H9 (cell line): ENCODE measurements around the gene ASF1B. TPM values are rescaled to one million over a fixed set of nuclear protein-coding genes. Genes with fewer than 3 reads are reported as not detected.

Source experiments
- DNase-seq: peaks from one replicate; pipeline ENCODE4 v3.0.0-alpha.2; 2017
- H2AFZ ChIP-seq: one replicate; pipeline ENCODE4 v1.6.1; 2013; ENCODE audit warnings: mild to moderate bottlenecking, low read length, control low read depth, moderate library complexity
- H2AK5ac ChIP-seq: 2 replicates; pipeline ENCODE4 v1.6.1; 2013; ENCODE audit warnings: low read length, control low read depth, mixed read lengths; ENCODE audit not compliant: insufficient read length
- H2BK120ac ChIP-seq: one replicate; pipeline ENCODE4 v1.6.1; 2013; ENCODE audit warnings: low read depth, mild to moderate bottlenecking, low read length, control low read depth, inconsistent platforms; ENCODE audit not compliant: poor library complexity, severe bottlenecking
- H2BK12ac ChIP-seq: 2 replicates; pipeline ENCODE4 v1.6.1; 2013; ENCODE audit warnings: low read length, control low read depth, mixed read lengths, low read depth; ENCODE audit not compliant: insufficient read length
- H2BK15ac ChIP-seq: 2 replicates; pipeline ENCODE4 v1.6.1; 2013; ENCODE audit warnings: low read depth, low read length, control low read depth
- H2BK20ac ChIP-seq: one replicate; pipeline ENCODE4 v1.6.1; 2013; ENCODE audit warnings: low read depth, mild to moderate bottlenecking, low read length, control low read depth, inconsistent platforms; ENCODE audit not compliant: poor library complexity, severe bottlenecking
- H2BK5ac ChIP-seq: 2 replicates; pipeline ENCODE4 v1.6.1; 2013; ENCODE audit warnings: low read length, control low read depth, mixed read lengths; ENCODE audit not compliant: insufficient read length
- H3K14ac ChIP-seq: 2 replicates; pipeline ENCODE4 v1.6.1; 2013; ENCODE audit warnings: low read length, control low read depth; ENCODE audit not compliant: insufficient read depth
- H3K18ac ChIP-seq: 2 replicates; pipeline ENCODE4 v1.6.1; 2013; ENCODE audit warnings: low read depth, mild to moderate bottlenecking, mixed read lengths, low read length, control low read depth; ENCODE audit not compliant: insufficient read length
- H3K23ac ChIP-seq: 2 replicates; pipeline ENCODE4 v1.6.1; 2013; ENCODE audit warnings: low read length, control low read depth, mixed read lengths, low read depth; ENCODE audit not compliant: insufficient read length
- H3K23me2 ChIP-seq: 2 replicates; pipeline ENCODE4 v1.6.1; 2013; ENCODE audit warnings: low read depth, mild to moderate bottlenecking, mixed read lengths, low read length, control low read depth; ENCODE audit not compliant: insufficient read length, poor library complexity, severe bottlenecking
- H3K27ac ChIP-seq: 2 replicates; pipeline ENCODE4 v1.5.1; 2013; ENCODE audit warnings: low read length, control low read depth, mixed read lengths, low read depth; ENCODE audit not compliant: insufficient read length
- H3K27me3 ChIP-seq: 2 replicates; pipeline ENCODE4 v1.6.1; 2013; ENCODE audit warnings: low read length, control low read depth, inconsistent platforms; ENCODE audit not compliant: insufficient read depth
- H3K4ac ChIP-seq: 2 replicates; pipeline ENCODE4 v1.6.1; 2013; ENCODE audit warnings: low read depth, mild to moderate bottlenecking, control low read depth, inconsistent platforms, low read length, moderate library complexity
- H3K4me1 ChIP-seq: 2 replicates; pipeline ENCODE4 v1.6.1; 2013; ENCODE audit warnings: low read length, control low read depth, inconsistent platforms; ENCODE audit not compliant: insufficient read depth
- H3K4me2 ChIP-seq: 2 replicates; pipeline ENCODE4 v1.6.1; 2013; ENCODE audit warnings: low read length, control low read depth, mixed read lengths; ENCODE audit not compliant: insufficient read length, insufficient read depth
- H3K56ac ChIP-seq: 2 replicates; pipeline ENCODE4 v1.6.1; 2013; ENCODE audit warnings: low read depth, mild to moderate bottlenecking, mixed read lengths, low read length, control low read depth; ENCODE audit not compliant: insufficient read length
- H3K79me1 ChIP-seq: 2 replicates; pipeline ENCODE4 v1.6.1; 2013; ENCODE audit warnings: low read depth, mild to moderate bottlenecking, moderate library complexity, low read length, control low read depth, inconsistent platforms; ENCODE audit not compliant: insufficient read depth, poor library complexity, severe bottlenecking
- H3K79me2 ChIP-seq: 2 replicates; pipeline ENCODE4 v1.6.1; 2013; ENCODE audit warnings: low read length, control low read depth, inconsistent platforms; ENCODE audit not compliant: insufficient read depth
- H3K9ac ChIP-seq: 2 replicates; pipeline ENCODE4 v1.6.1; 2013; ENCODE audit warnings: low read length, control low read depth, mixed read lengths; ENCODE audit not compliant: insufficient read length; ENCODE audit errors: extremely low read depth
- H3K9me3 ChIP-seq: one replicate; pipeline ENCODE4 v1.6.1; 2013; ENCODE audit warnings: low read depth, low read length, inconsistent platforms; ENCODE audit not compliant: control insufficient read depth
- H3T11ph ChIP-seq: one replicate; pipeline ENCODE4 v1.6.1; 2013; ENCODE audit warnings: mild to moderate bottlenecking, low read length, control low read depth, inconsistent platforms
- H4K20me1 ChIP-seq: one replicate; pipeline ENCODE4 v1.6.1; 2013; ENCODE audit not compliant: control insufficient read depth, insufficient read length, insufficient read depth
- H4K5ac ChIP-seq: 2 replicates; pipeline ENCODE4 v1.6.1; 2013; ENCODE audit warnings: low read depth, mild to moderate bottlenecking, mixed read lengths, low read length, control low read depth; ENCODE audit not compliant: insufficient read length
- H4K8ac ChIP-seq: replicated peaks from 2 replicates; pipeline ENCODE4 v1.6.1; 2013; ENCODE audit warnings: low read length, control low read depth, mixed read lengths, low read depth; ENCODE audit not compliant: insufficient read length
- H4K91ac ChIP-seq: 2 replicates; pipeline ENCODE4 v1.6.1; 2013; ENCODE audit warnings: low read depth, mild to moderate bottlenecking, moderate library complexity, mixed read lengths, low read length, control low read depth; ENCODE audit not compliant: insufficient read length
- H3K27ac Mint-ChIP-seq, 3 experiments: 2 replicates in 2 of 3; 3 replicates in 1 of 3; pipeline ENCODE4 v1.8.0; 2020 to 2021; ENCODE audit warnings: mixed read lengths in 3 of 3, mild to moderate bottlenecking in 1 of 3, moderate library complexity in 1 of 3
- H3K27me3 Mint-ChIP-seq: 2 replicates; pipeline ENCODE4 v1.8.0; 2021; ENCODE audit warnings: low read depth, mild to moderate bottlenecking, moderate library complexity, mixed read lengths
- H3K36me3 Mint-ChIP-seq, 3 experiments: 2 replicates in 2 of 3; 3 replicates in 1 of 3; pipeline ENCODE4 v1.8.0; 2020 to 2021; ENCODE audit warnings: low read depth in 3 of 3, mixed read lengths in 3 of 3; ENCODE audit not compliant: insufficient read depth in 1 of 3
- H3K4me1 Mint-ChIP-seq, 2 experiments: 2 replicates each; pipeline ENCODE4 v1.8.0; 2020; ENCODE audit warnings: mixed read lengths in 2 of 2
- H3K4me3 Mint-ChIP-seq, 2 experiments: 2 replicates in 1 of 2; 3 replicates in 1 of 2; pipeline ENCODE4 v1.8.0; 2020 to 2021; ENCODE audit warnings: mild to moderate bottlenecking in 2 of 2, mixed read lengths in 2 of 2, moderate library complexity in 1 of 2
- H3K9me3 Mint-ChIP-seq, 2 experiments: 2 replicates in 1 of 2; 3 replicates in 1 of 2; pipeline ENCODE4 v1.8.0; 2020; ENCODE audit warnings: mild to moderate bottlenecking in 2 of 2, mixed read lengths in 2 of 2, moderate library complexity in 1 of 2
- WGBS: extraction: QIAGEN DNeasy Blood & Tissue Kit; methylation state at CpG from one replicate; pipeline ENCODE4 v1.1.7; 2013; ENCODE audit warnings: missing lambda C conversion rate, low lambda C conversion rate, mixed read lengths; ENCODE audit not compliant: insufficient read length; ENCODE audit errors: extremely low coverage; 5-methylcytosine and 5-hydroxymethylcytosine counted together
- total RNA-seq: library from RNA; stranded (reverse); gene quantifications from 2 replicates; pipeline ENCODE4 v1.2.1, GENCODE V29; 2021
- TF ChIP-seq, protein P1 (sequence below): fragments of 200-600 bp; sonication (generic); conservative IDR thresholded peaks from 3 replicates; pipeline ENCODE4 v1.8.0; 2021; ENCODE audit warnings: antibody characterized with exemption, mild to moderate bottlenecking

ASF1B gene
- total RNA-seq, 1 experiment from 2014 or later, result 46.6 TPM

DNA sequence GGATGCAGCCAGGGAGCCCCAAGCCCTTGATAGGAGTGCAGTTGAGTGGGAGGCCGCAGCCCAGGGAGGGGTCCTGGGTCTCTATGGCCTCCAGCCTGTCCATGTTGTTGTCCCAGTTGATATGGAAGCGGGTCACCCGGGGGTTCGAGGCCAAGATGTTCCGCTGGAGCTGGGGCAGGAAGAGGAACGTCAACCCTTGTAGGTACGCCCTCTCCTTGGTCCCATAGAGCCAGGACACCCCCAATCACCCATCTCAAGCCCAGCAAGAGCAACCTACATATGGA lies 15.9 kb downstream of the ASF1B start:
- peaks cover 2% of the 10 kb centered on the region; the same call in 1 of the 2 replicates for H3K79me2 ChIP-seq
- H3K27ac Mint-ChIP-seq, result no peak overlapping the region; a peak in 1 of 7 replicates
- no peak overlapping the region for H3K9ac ChIP-seq
- no peak overlapping the region for H3K14ac ChIP-seq
- H3K18ac ChIP-seq, result no peak overlapping the region
- peaks cover 2% of the 10 kb centered on the region; the same call in 1 of the 2 replicates for H3K4me1 ChIP-seq
- no peak overlapping the region for H2BK20ac ChIP-seq
- H3K79me1 ChIP-seq, result no peaks in the 10 kb centered on the region
- no peak overlapping the region for H4K8ac ChIP-seq
- no peaks in the 10 kb centered on the region; the same call in 1 of the 2 replicates for H3K27me3 ChIP-seq
- H2AK5ac ChIP-seq, result no peak overlapping the region
- H2BK12ac ChIP-seq, result no peak overlapping the region
- H2BK120ac ChIP-seq, result no peak overlapping the region
- peaks cover 16% of the 10 kb centered on the region for H3K23me2 ChIP-seq
- WGBS, result no CpG with 5 or more reads among the region's 7 CpGs
- no peak overlapping the region for H3K56ac ChIP-seq
- H3K4me2 ChIP-seq, result no peak overlapping the region
- no peaks in the 10 kb centered on the region for H3K9me3 Mint-ChIP-seq
- DNase-seq, result no peak
- no peak overlapping the region for H3K4me3 Mint-ChIP-seq
- H3K9me3 ChIP-seq, result no peaks in the 10 kb centered on the region
- H2AFZ ChIP-seq, result no peak overlapping the region
- H4K91ac ChIP-seq, result no peak overlapping the region
- H2BK15ac ChIP-seq, result no peak overlapping the region
- no peak overlapping the region for H3K4ac ChIP-seq
- H3K27ac ChIP-seq, result no peak overlapping the region
- peaks cover 18 to 21% of the 10 kb centered on the region in 2 experiments for H3K4me1 Mint-ChIP-seq
- TF ChIP-seq, protein P1, sequence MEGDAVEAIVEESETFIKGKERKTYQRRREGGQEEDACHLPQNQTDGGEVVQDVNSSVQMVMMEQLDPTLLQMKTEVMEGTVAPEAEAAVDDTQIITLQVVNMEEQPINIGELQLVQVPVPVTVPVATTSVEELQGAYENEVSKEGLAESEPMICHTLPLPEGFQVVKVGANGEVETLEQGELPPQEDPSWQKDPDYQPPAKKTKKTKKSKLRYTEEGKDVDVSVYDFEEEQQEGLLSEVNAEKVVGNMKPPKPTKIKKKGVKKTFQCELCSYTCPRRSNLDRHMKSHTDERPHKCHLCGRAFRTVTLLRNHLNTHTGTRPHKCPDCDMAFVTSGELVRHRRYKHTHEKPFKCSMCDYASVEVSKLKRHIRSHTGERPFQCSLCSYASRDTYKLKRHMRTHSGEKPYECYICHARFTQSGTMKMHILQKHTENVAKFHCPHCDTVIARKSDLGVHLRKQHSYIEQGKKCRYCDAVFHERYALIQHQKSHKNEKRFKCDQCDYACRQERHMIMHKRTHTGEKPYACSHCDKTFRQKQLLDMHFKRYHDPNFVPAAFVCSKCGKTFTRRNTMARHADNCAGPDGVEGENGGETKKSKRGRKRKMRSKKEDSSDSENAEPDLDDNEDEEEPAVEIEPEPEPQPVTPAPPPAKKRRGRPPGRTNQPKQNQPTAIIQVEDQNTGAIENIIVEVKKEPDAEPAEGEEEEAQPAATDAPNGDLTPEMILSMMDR, result no peak
- no peak overlapping the region for H2BK5ac ChIP-seq
- H3K36me3 Mint-ChIP-seq, result peaks cover 23 to 45% (median 37%) of the 10 kb centered on the region in 3 experiments
- H3T11ph ChIP-seq, result no peak overlapping the region
- H3K23ac ChIP-seq, result no peak overlapping the region
- H4K5ac ChIP-seq, result no peak overlapping the region
- H3K27me3 Mint-ChIP-seq, result peaks cover 2% of the 10 kb centered on the region; the same call in 1 of the 2 replicates
- H4K20me1 ChIP-seq, result no peaks in the 10 kb centered on the region
